IMR-90 (cell line): Measurements from ENCODE around the gene EHMT1. TPM values are rescaled to one million over a fixed set of nuclear protein-coding genes. Genes with fewer than 3 reads are reported as not detected.

Experiments
- ATAC-seq: fragments of 200-7000 bp; cut with Tn5 transposase; 2 replicates; pipeline ENCODE4 v1.9.1; 2020; ENCODE audit warnings: low read depth, mild to moderate bottlenecking, moderate library complexity
- BruUV-seq: library from RNA; stranded (reverse); fragments of 400-500 nt; replicated peaks from 2 replicates; lab custom pipeline; 2021; lab: Mats Ljungman, UMichigan
- CTCF ChIA-PET: fragments of 300-600 bp; formaldehyde crosslinking; extraction: SDS; loops from one replicate; lab custom pipeline; 2021; ENCODE audit warnings: antibody characterized with exemption; lab: Yijun Ruan, JAX
- POLR2A ChIA-PET: fragments of 300-600 bp; sonication (Branson Sonifier 250); formaldehyde crosslinking; loops from one replicate; lab custom pipeline; 2022; ENCODE audit warnings: antibody characterized with exemption; ENCODE audit not compliant: unreplicated experiment; lab: Charles Lee
- DNase-seq: peaks from one replicate; pipeline ENCODE4 v3.0.0; 2013
- H2AFZ ChIP-seq: replicated peaks from 2 replicates; pipeline ENCODE3; 2013; ENCODE audit warnings: low read length, mild to moderate bottlenecking; ENCODE audit not compliant: poor library complexity
- H2AK5ac ChIP-seq: 2 replicates; pipeline ENCODE4 v1.6.1; 2013; ENCODE audit warnings: low read depth, low read length, inconsistent platforms
- H2AK9ac ChIP-seq: replicated peaks from 2 replicates; pipeline ENCODE3; 2013; ENCODE audit warnings: mild to moderate bottlenecking, low read depth, low read length, moderate library complexity; ENCODE audit not compliant: poor library complexity
- H2BK120ac ChIP-seq: 2 replicates; pipeline ENCODE4 v1.6.1; 2013; ENCODE audit warnings: low read depth, low read length, inconsistent platforms
- H2BK15ac ChIP-seq: 3 replicates; pipeline ENCODE4 v1.6.1; 2013; ENCODE audit warnings: low read depth, low read length, inconsistent platforms
- H2BK20ac ChIP-seq: 2 replicates; pipeline ENCODE4 v1.6.1; 2013; ENCODE audit warnings: low read depth, mild to moderate bottlenecking, inconsistent platforms, low read length, moderate library complexity
- H2BK5ac ChIP-seq: 2 replicates; pipeline ENCODE4 v1.6.1; 2013; ENCODE audit warnings: mild to moderate bottlenecking, low read depth, low read length, inconsistent platforms; ENCODE audit not compliant: poor library complexity, severe bottlenecking
- H3K14ac ChIP-seq: replicated peaks from 2 replicates; pipeline ENCODE4 v1.6.1; 2013; ENCODE audit warnings: low read depth, low read length, inconsistent platforms
- H3K18ac ChIP-seq: 2 replicates; pipeline ENCODE4 v1.6.1; 2013; ENCODE audit warnings: low read depth, low read length, control low read depth
- H3K23ac ChIP-seq: 2 replicates; pipeline ENCODE4 v1.6.1; 2013; ENCODE audit warnings: low read depth, low read length, inconsistent platforms
- H3K27ac ChIP-seq: 2 replicates; pipeline ENCODE4 v1.5.1; 2013; ENCODE audit warnings: mild to moderate bottlenecking, control low read depth, low read length; ENCODE audit not compliant: insufficient read depth
- H3K27me3 ChIP-seq: 2 replicates; pipeline ENCODE4 v1.6.1; 2013; ENCODE audit warnings: low read length; ENCODE audit not compliant: control insufficient read depth, insufficient read depth
- H3K36me3 ChIP-seq: 2 replicates; pipeline ENCODE4 v1.6.1; 2013; ENCODE audit warnings: low read length, mixed read lengths; ENCODE audit not compliant: control insufficient read depth, insufficient read depth
- H3K4ac ChIP-seq: 2 replicates; pipeline ENCODE4 v1.6.1; 2013; ENCODE audit warnings: low read depth, low read length, inconsistent platforms
- H3K4me1 ChIP-seq: 2 replicates; pipeline ENCODE4 v1.6.1; 2013; ENCODE audit warnings: low read length, mixed read lengths; ENCODE audit not compliant: control insufficient read depth, insufficient read depth
- H3K4me2 ChIP-seq: 2 replicates; pipeline ENCODE4 v1.6.1; 2013; ENCODE audit warnings: low read depth, mild to moderate bottlenecking, control low read depth, low read length, moderate library complexity
- H3K4me3 ChIP-seq: 2 replicates; pipeline ENCODE4 v1.5.1; 2013; ENCODE audit warnings: low read depth, mild to moderate bottlenecking, control low read depth, low read length, moderate library complexity; ENCODE audit not compliant: insufficient read depth
- H3K56ac ChIP-seq: 2 replicates; pipeline ENCODE4 v1.6.1; 2013; ENCODE audit warnings: low read length, inconsistent platforms; ENCODE audit not compliant: insufficient read depth; ENCODE audit errors: extremely low read depth
- H3K79me1 ChIP-seq, 2 experiments: 2 replicates each; pipeline ENCODE4 v1.6.1; 2013; ENCODE audit warnings: low read length in 2 of 2, inconsistent platforms in 1 of 2, low read depth in 1 of 2
- H3K9ac ChIP-seq: 2 replicates; pipeline ENCODE4 v1.6.1; 2013; ENCODE audit warnings: low read depth, low read length, control low read depth
- H3K9me1 ChIP-seq: 2 replicates; pipeline ENCODE4 v1.6.1; 2013; ENCODE audit warnings: low read length, inconsistent platforms; ENCODE audit not compliant: insufficient read depth
- H3K9me3 ChIP-seq: 2 replicates; pipeline ENCODE4 v1.6.1; 2013; ENCODE audit warnings: low read length; ENCODE audit not compliant: control insufficient read depth, insufficient read depth
- H4K20me1 ChIP-seq: 2 replicates; pipeline ENCODE4 v1.6.1; 2013; ENCODE audit warnings: low read length, inconsistent platforms; ENCODE audit not compliant: insufficient read depth
- H4K5ac ChIP-seq: 2 replicates; pipeline ENCODE4 v1.6.1; 2013; ENCODE audit warnings: mild to moderate bottlenecking, low read depth, low read length, control low read depth
- H4K8ac ChIP-seq, 2 experiments: 2 replicates each; pipeline ENCODE4 v1.6.1; 2013; ENCODE audit warnings: low read depth in 2 of 2, low read length in 2 of 2, control low read depth in 1 of 2, inconsistent platforms in 1 of 2
- H4K91ac ChIP-seq: 2 replicates; pipeline ENCODE4 v1.6.1; 2013; ENCODE audit warnings: low read depth, low read length, inconsistent platforms; ENCODE audit not compliant: insufficient read depth
- RAD21 ChIP-seq: IDR thresholded peaks from 2 replicates; pipeline ENCODE4 v1.6.1; 2012; ENCODE audit warnings: low read length, improper control_type of control experiment
- WGBS, 2 experiments: methylation state at CpG; one replicate each; pipeline versions ENCODE4 v1.1.5 to v1.1.7; 2013; ENCODE audit warnings: missing lambda C conversion rate in 2 of 2; ENCODE audit not compliant: insufficient read length in 1 of 2; ENCODE audit errors: extremely low coverage in 2 of 2; 5-methylcytosine and 5-hydroxymethylcytosine counted together
- dilution Hi-C: fragments of 300-500 bp; cut with HindIII; formaldehyde crosslinking; loops from one replicate; pipeline ENCODE4 v1.14.3; 2018; ENCODE audit warnings: low sequenced_read_pairs; ENCODE audit not compliant: unreplicated experiment
- in situ Hi-C: fragments of 300-500 bp; cut with MboI; formaldehyde crosslinking; loops from 3 replicates; pipeline ENCODE4 v1.14.3; 2019; ENCODE audit warnings: low sequenced_read_pairs, inconsistent platforms, mixed read lengths
- intact Hi-C: fragments of 100-400 bp; cut with micrococcal nuclease; formaldehyde crosslinking; loops from 2 replicates; pipeline ENCODE4 v1.10.0; 2022
- polyA plus RNA-seq, 3 experiments: library from polyadenylated mRNA; depleted of rRNA; stranded (reverse); fragments of >200 nt; gene quantifications; 2 replicates each; pipeline ENCODE4 v1.2.3, GENCODE V29; 2012; ENCODE audit warnings: low replicate concordance in 1 of 3
- total RNA-seq: library from RNA; depleted of rRNA; stranded (reverse); fragments of >200 nt; gene quantifications from 2 replicates; pipeline ENCODE4 v1.2.3, GENCODE V29; 2012

Gene EHMT1
- total and polyA plus RNA-seq, 2 of the 4 experiments (the other 2 are of a cell fraction), result 32.8 to 35.1 TPM

DNA sequence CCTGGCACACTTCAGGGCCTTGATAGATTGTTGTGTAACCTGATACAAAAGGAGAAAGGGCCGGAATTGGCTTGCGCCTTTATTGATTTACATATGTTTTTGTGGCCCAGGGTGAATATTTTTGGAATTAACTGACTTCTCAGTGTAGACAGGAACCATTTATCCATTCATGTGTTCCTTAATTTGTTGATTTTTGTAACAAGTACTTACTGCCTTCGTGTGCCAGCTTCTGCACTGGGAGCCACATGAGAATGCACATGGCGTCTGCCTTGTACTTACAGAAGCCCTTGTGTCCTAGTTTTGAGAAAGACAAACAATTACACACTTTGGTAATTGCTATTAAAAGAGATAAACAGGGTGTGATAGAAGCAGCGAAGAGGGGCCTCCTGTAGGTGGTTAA is 26.4 kb downstream of the EHMT1 start:
- no peak overlapping the region for H3K23ac ChIP-seq
- ChIA-PET POLR2A (no interaction called here), CTCF (no interaction called here)
- H3K4ac ChIP-seq, result no peak overlapping the region
- no peaks in the 10 kb centered on the region for H3K27me3 ChIP-seq
- H2BK120ac ChIP-seq, result no peak overlapping the region
- no peak overlapping the region for H2BK15ac ChIP-seq
- TF ChIP-seq RAD21, result no peak
- no peak overlapping the region for H2BK20ac ChIP-seq
- no peak overlapping the region for H2AK9ac ChIP-seq
- peaks cover 4% of the 10 kb centered on the region; the same call in 1 of the 2 replicates for H3K4me1 ChIP-seq
- H2AK5ac ChIP-seq, result no peak overlapping the region
- peaks cover 8% of the 10 kb centered on the region for H3K36me3 ChIP-seq
- no peak overlapping the region for H4K5ac ChIP-seq
- ATAC-seq (no peak), DNase-seq (no peak)
- WGBS, 2 experiments, result 100% methylated on average over 1 of the region's 5 CpGs; no CpG with 5 or more reads in 1 of the 2 experiments
- no peak overlapping the region for H3K27ac ChIP-seq
- H2AFZ ChIP-seq, result no peak overlapping the region
- no peak overlapping the region for H3K56ac ChIP-seq
- no peaks in the 10 kb centered on the region for H3K9me3 ChIP-seq
- no peak overlapping the region for H2BK5ac ChIP-seq
- peaks cover 29 to 79% of the 10 kb centered on the region in 2 experiments for H3K79me1 ChIP-seq
- H3K14ac ChIP-seq, result no peak overlapping the region
- in situ Hi-C loops (no loop called here), intact Hi-C loops (no loop called here), dilution Hi-C loops (no loop called here)
- no peak overlapping the region for H3K4me2 ChIP-seq
- no peak overlapping the region for H3K4me3 ChIP-seq
- H3K9ac ChIP-seq, result no peak overlapping the region
- H4K20me1 ChIP-seq, result peaks cover 82% of the 10 kb centered on the region
- peaks cover 26% of the 10 kb centered on the region for H3K9me1 ChIP-seq
- H4K8ac ChIP-seq, result no peak overlapping the region
- no peak overlapping the region for H3K18ac ChIP-seq
- H4K91ac ChIP-seq, result no peak overlapping the region
- BruUV-seq, result no TSS peak
